ENCODE results near the gene CNPY2.

- TF ChIP-seq CTCF (conservative IDR thresholded peaks at IDR 0.05; ENCODE audit: low read length): peak; percentile 40
- no peak for TF ChIP-seq EZH2phosphoT487 (IDR thresholded peaks at IDR 0.05; ENCODE audit: borderline replicate concordance)
Observed at GRCh38 chr12:56317675-56318074, 1.9 kb upstream of the CNPY2 start.
